Loucy (cell line): ENCODE data around the gene ST6GAL1.

Source experiments
- H2AFZ ChIP-seq: fragments of 200-600 bp; sonication (generic); 2 replicates; pipeline ENCODE4 v1.6.0; 2016; ENCODE audit warnings: antibody characterized with exemption, mild to moderate bottlenecking, low read length, moderate library complexity
- H3F3A ChIP-seq: fragments of 200-600 bp; 2 replicates; pipeline ENCODE4 v1.6.0; 2016; ENCODE audit warnings: antibody characterized with exemption, low read depth, mild to moderate bottlenecking
- H3K27me3 ChIP-seq: fragments of 200-600 bp; sonication (generic); 2 replicates; pipeline ENCODE4 v1.6.1; 2014; ENCODE audit warnings: low read length, mild to moderate bottlenecking; ENCODE audit not compliant: insufficient read depth, poor library complexity, severe bottlenecking
- H3K36me3 ChIP-seq: fragments of 200-600 bp; sonication (generic); 2 replicates; pipeline ENCODE4 v1.6.1; 2016; ENCODE audit warnings: low read length; ENCODE audit not compliant: insufficient read depth
- H3K4me1 ChIP-seq: fragments of 200-600 bp; sonication (generic); 2 replicates; pipeline ENCODE4 v1.5.1; 2014; ENCODE audit warnings: low read length, mild to moderate bottlenecking; ENCODE audit not compliant: insufficient read depth, poor library complexity, severe bottlenecking
- H3K4me2 ChIP-seq: fragments of 200-600 bp; sonication (generic); 2 replicates; pipeline ENCODE4 v1.6.0; 2014; ENCODE audit warnings: antibody characterized with exemption, low read length, low read depth, mild to moderate bottlenecking; ENCODE audit not compliant: poor library complexity, severe bottlenecking
- H3K4me3 ChIP-seq: fragments of 200-600 bp; sonication (generic); 2 replicates; pipeline ENCODE4 v1.5.1; 2014; ENCODE audit warnings: low read length, mild to moderate bottlenecking, mixed read lengths; ENCODE audit not compliant: poor library complexity, severe bottlenecking
- H3K79me2 ChIP-seq: fragments of 200-600 bp; sonication (generic); 2 replicates; pipeline ENCODE4 v1.6.1; 2014; ENCODE audit warnings: low read length; ENCODE audit not compliant: insufficient read depth
- H3K9ac ChIP-seq: fragments of 200-600 bp; sonication (generic); 2 replicates; pipeline ENCODE4 v1.6.0; 2014; ENCODE audit warnings: mild to moderate bottlenecking, low read depth, low read length, moderate library complexity; ENCODE audit not compliant: poor library complexity, severe bottlenecking
- H3K9me2 ChIP-seq: fragments of 200-600 bp; sonication (generic); replicated peaks from 2 replicates; pipeline ENCODE4 v1.6.1; 2016; ENCODE audit warnings: low read depth, low read length, mixed read lengths
- H3K9me3 ChIP-seq: fragments of 200-600 bp; sonication (generic); 2 replicates; pipeline ENCODE4 v1.6.1; 2014; ENCODE audit warnings: mild to moderate bottlenecking, antibody characterized with exemption, low read length, low read depth; ENCODE audit not compliant: insufficient read depth
- H4K20me1 ChIP-seq: fragments of 200-600 bp; sonication (generic); 2 replicates; pipeline ENCODE4 v1.6.0; 2014; ENCODE audit warnings: antibody characterized with exemption, low read length, mild to moderate bottlenecking; ENCODE audit not compliant: insufficient read depth, poor library complexity, severe bottlenecking
- EZH2phosphoT487 ChIP-seq: fragments of 200-600 bp; IDR thresholded peaks from 2 replicates; pipeline ENCODE4 v1.6.1; 2018; ENCODE audit warnings: antibody characterized with exemption, mild to moderate bottlenecking, moderate library complexity, borderline replicate concordance
- TF ChIP-seq, protein P1 (sequence below): fragments of 200-600 bp; sonication (generic); conservative IDR thresholded peaks from 2 replicates; pipeline ENCODE4 v1.5.1; 2014; ENCODE audit warnings: mild to moderate bottlenecking, antibody characterized with exemption, low read length

ST6GAL1 gene

DNA sequence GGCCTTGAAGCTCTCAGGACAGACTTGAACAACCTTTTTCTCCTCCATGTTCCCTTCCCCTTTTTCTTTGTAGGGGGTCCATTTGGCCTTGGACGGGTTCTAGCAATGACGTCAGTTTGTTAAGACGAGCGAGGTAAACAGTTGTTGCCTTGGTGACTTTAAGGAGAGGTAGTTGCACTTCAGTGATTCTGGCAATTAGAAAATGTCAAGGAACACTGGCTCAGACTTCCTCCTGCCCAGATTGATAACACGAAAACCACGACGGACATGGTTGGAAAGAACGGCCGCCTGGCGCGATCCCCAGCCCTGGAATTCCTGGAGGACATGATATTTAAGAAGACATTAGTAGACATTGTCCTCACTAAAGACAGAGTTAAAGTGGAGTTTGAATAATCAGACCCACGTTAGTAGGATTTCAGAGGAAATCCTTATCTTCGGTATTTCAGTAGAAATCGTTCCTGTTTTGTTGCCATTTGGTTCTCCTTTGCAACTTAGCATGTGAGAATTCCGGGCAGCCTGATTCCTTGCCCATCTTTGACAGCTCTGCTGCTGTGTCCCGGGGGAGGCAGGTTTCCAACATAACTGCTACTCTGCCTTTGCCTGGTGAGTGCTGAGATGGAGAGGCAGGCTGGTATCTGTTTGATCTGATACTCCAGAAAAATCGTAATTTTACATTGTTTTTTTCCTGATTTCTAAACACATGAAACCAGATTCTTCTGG, 87.3 kb downstream of the ST6GAL1 start:
- no peaks in the 10 kb centered on the region for H3K36me3 ChIP-seq
- H3F3A ChIP-seq = no peaks in the 10 kb centered on the region
- no peak overlapping the region for H3K9ac ChIP-seq
- H4K20me1 ChIP-seq = no peaks in the 10 kb centered on the region
- no peak overlapping the region for H3K4me3 ChIP-seq
- H3K9me2 ChIP-seq = no peaks in the 10 kb centered on the region
- H3K4me1 ChIP-seq = no peaks in the 10 kb centered on the region
- no peaks in the 10 kb centered on the region for H3K79me2 ChIP-seq
- H3K27me3 ChIP-seq = no peaks in the 10 kb centered on the region
- TF ChIP-seq, protein P1, sequence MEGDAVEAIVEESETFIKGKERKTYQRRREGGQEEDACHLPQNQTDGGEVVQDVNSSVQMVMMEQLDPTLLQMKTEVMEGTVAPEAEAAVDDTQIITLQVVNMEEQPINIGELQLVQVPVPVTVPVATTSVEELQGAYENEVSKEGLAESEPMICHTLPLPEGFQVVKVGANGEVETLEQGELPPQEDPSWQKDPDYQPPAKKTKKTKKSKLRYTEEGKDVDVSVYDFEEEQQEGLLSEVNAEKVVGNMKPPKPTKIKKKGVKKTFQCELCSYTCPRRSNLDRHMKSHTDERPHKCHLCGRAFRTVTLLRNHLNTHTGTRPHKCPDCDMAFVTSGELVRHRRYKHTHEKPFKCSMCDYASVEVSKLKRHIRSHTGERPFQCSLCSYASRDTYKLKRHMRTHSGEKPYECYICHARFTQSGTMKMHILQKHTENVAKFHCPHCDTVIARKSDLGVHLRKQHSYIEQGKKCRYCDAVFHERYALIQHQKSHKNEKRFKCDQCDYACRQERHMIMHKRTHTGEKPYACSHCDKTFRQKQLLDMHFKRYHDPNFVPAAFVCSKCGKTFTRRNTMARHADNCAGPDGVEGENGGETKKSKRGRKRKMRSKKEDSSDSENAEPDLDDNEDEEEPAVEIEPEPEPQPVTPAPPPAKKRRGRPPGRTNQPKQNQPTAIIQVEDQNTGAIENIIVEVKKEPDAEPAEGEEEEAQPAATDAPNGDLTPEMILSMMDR = no peak
- no peak for TF ChIP-seq EZH2phosphoT487
- H3K9me3 ChIP-seq = no peaks in the 10 kb centered on the region
- H3K4me2 ChIP-seq = no peak overlapping the region
- no peak overlapping the region for H2AFZ ChIP-seq

- no peak overlapping the region for H3K4me3 ChIP-seq
- no peak overlapping the region for H3K9ac ChIP-seq
- no peaks in the 10 kb centered on the region for H3K36me3 ChIP-seq
- H3K27me3 ChIP-seq = no peaks in the 10 kb centered on the region
- peaks cover 4% of the 10 kb centered on the region for H4K20me1 ChIP-seq
- TF ChIP-seq, protein P1 = peak; percentile 31
- TF ChIP-seq EZH2phosphoT487 = no peak
- H3K4me1 ChIP-seq = no peaks in the 10 kb centered on the region
- no peaks in the 10 kb centered on the region for H3K79me2 ChIP-seq
- no peak overlapping the region for H3K4me2 ChIP-seq
- H3K9me2 ChIP-seq = no peaks in the 10 kb centered on the region
- no peak overlapping the region for H2AFZ ChIP-seq
- no peaks in the 10 kb centered on the region for H3F3A ChIP-seq
- H3K9me3 ChIP-seq = no peaks in the 10 kb centered on the region
Observed at GRCh38 chr3:187019542-187020072, 89.3 kb downstream of the ST6GAL1 start.

- H3K4me1 ChIP-seq = no peaks in the 10 kb centered on the region
- H3K79me2 ChIP-seq = no peaks in the 10 kb centered on the region
- no peaks in the 10 kb centered on the region for H3K27me3 ChIP-seq
- H3F3A ChIP-seq = no peaks in the 10 kb centered on the region
- no peak overlapping the region for H3K9ac ChIP-seq
- no peak overlapping the region for H3K4me2 ChIP-seq
- no peaks in the 10 kb centered on the region for H3K9me2 ChIP-seq
- TF ChIP-seq, protein P1 = no peak
- TF ChIP-seq EZH2phosphoT487 = no peak
- H3K9me3 ChIP-seq = no peaks in the 10 kb centered on the region
- no peak overlapping the region for H3K4me3 ChIP-seq
- H4K20me1 ChIP-seq = peaks cover 4% of the 10 kb centered on the region
- H3K36me3 ChIP-seq = no peaks in the 10 kb centered on the region
- H2AFZ ChIP-seq = no peak overlapping the region
Observed at GRCh38 chr3:187020376-187020775, 90.0 kb downstream of the ST6GAL1 start.
